Measurements from ENCODE around the gene MAP4K5.

Gene MAP4K5

GRCh38 chr14:50434528-50434927, 97.8 kb downstream of the MAP4K5 start:
- no peaks in the 10 kb centered on the region for H3K4me1 ChIP-seq (ENCODE audit: insufficient read depth, low read length)
- H3K36me3 ChIP-seq (ENCODE audit: insufficient read depth, low read length), result peaks cover 69% of the 10 kb centered on the region
- no peak overlapping the region for H3K4me3 ChIP-seq (ENCODE audit: low read length)
- H3K9me3 ChIP-seq (ENCODE audit: low read length), result peaks cover 13% of the 10 kb centered on the region
- H3K27me3 ChIP-seq (ENCODE audit: insufficient read depth, low read length), result no peaks in the 10 kb centered on the region
- H2AFZ ChIP-seq (ENCODE audit: low read depth, low read length), result no peak overlapping the region

DNA sequence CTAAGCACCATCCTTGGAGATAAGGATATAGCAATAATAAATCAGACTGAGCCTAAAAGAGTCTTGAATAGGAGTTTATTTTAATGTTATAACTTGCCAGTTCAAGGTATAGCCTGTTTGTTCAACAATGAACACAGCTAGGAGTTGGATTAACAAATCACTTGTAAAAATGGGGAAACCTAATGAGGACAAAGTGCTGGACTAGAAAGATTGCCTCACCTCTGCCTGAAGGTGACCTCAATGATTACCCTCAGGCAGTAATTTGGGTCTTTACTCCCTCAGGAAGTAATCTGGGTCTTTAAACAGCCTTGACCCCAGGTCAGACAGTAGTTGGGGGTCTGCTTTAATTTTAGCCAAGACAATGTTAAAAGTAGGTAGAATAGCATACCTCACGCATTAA, 100.2 kb downstream of the MAP4K5 start:
- Histone ChIP-seq H3K4me3 (ENCODE audit: low read length) (no peak overlapping the region), H3K4me1 (ENCODE audit: insufficient read depth, low read length) (no peaks in the 10 kb centered on the region), H3K27me3 (ENCODE audit: insufficient read depth, low read length) (no peaks in the 10 kb centered on the region), H3K9me3 (ENCODE audit: low read length) (peaks cover 6% of the 10 kb centered on the region), H3K36me3 (ENCODE audit: insufficient read depth, low read length) (peaks cover 65% of the 10 kb centered on the region), H2AFZ (ENCODE audit: low read depth, low read length) (no peak overlapping the region)

DNA sequence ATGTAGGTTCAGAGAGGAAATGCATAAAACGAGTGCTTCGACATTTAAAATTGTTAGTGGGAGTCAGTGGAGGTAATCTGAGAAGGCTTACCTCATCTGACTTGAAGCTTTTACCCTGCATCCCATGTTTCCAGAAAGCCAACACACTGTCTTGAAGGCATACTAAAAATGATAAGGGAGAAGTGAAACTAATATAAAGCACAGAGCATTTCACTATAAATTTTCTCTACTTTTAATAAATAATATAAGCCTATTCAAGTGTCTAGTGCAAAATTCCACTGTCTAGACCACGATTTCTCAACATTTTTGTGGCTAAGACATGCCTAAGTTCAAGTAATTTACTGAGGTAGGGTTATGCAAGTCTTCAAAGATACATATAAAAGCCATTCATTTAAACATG, 106.6 kb downstream of the MAP4K5 start:
- Histone ChIP-seq H3K27me3 (ENCODE audit: insufficient read depth, low read length) (no peaks in the 10 kb centered on the region), H3K4me1 (ENCODE audit: insufficient read depth, low read length) (no peaks in the 10 kb centered on the region), H3K36me3 (ENCODE audit: insufficient read depth, low read length) (peaks cover 68% of the 10 kb centered on the region), H3K4me3 (ENCODE audit: low read length) (no peak overlapping the region), H3K9me3 (ENCODE audit: low read length) (no peaks in the 10 kb centered on the region), H2AFZ (ENCODE audit: low read depth, low read length) (no peak overlapping the region)

DNA sequence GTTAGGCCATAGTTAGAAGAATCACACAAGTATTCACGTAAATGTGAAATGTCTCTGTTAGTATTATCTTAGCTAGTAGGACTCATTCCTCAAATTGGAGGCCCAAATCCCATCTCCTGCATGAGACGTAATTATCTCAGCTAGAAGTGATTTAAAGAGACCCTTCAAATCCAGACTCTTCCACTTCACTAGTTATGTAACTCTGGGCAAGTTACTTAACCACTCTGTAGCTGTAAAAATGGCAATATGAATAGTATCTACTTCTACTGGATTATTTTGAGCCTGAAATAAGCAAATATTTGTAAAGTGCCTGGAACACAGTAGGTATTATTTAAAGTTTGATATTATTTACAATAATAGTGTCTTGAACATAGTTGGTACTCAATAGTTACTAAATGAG, 107.3 kb downstream of the MAP4K5 start:
- no peak overlapping the region for H2AFZ ChIP-seq (ENCODE audit: low read depth, low read length)
- no peaks in the 10 kb centered on the region for H3K9me3 ChIP-seq (ENCODE audit: low read length)
- no peak overlapping the region for H3K4me3 ChIP-seq (ENCODE audit: low read length)
- no peaks in the 10 kb centered on the region for H3K27me3 ChIP-seq (ENCODE audit: insufficient read depth, low read length)
- H3K4me1 ChIP-seq (ENCODE audit: insufficient read depth, low read length), result no peaks in the 10 kb centered on the region
- peaks cover 72% of the 10 kb centered on the region for H3K36me3 ChIP-seq (ENCODE audit: insufficient read depth, low read length)

- Histone ChIP-seq H2AFZ (ENCODE audit: low read depth, low read length) (no peak overlapping the region), H3K4me1 (ENCODE audit: insufficient read depth, low read length) (no peaks in the 10 kb centered on the region), H3K4me3 (ENCODE audit: low read length) (no peak overlapping the region), H3K27me3 (ENCODE audit: insufficient read depth, low read length) (no peaks in the 10 kb centered on the region), H3K36me3 (ENCODE audit: insufficient read depth, low read length) (peaks cover 78% of the 10 kb centered on the region), H3K9me3 (ENCODE audit: low read length) (no peaks in the 10 kb centered on the region)
Measured at GRCh38 chr14:50423529-50423928, 108.8 kb downstream of the MAP4K5 start.

GRCh38 chr14:50421499-50421898, 110.9 kb downstream of the MAP4K5 start:
- H3K4me3 ChIP-seq (ENCODE audit: low read length), result no peak overlapping the region
- no peak overlapping the region for H2AFZ ChIP-seq (ENCODE audit: low read depth, low read length)
- H3K9me3 ChIP-seq (ENCODE audit: low read length), result peaks cover 7% of the 10 kb centered on the region
- no peaks in the 10 kb centered on the region for H3K4me1 ChIP-seq (ENCODE audit: insufficient read depth, low read length)
- no peaks in the 10 kb centered on the region for H3K27me3 ChIP-seq (ENCODE audit: insufficient read depth, low read length)
- peaks cover 85% of the 10 kb centered on the region for H3K36me3 ChIP-seq (ENCODE audit: insufficient read depth, low read length)

DNA sequence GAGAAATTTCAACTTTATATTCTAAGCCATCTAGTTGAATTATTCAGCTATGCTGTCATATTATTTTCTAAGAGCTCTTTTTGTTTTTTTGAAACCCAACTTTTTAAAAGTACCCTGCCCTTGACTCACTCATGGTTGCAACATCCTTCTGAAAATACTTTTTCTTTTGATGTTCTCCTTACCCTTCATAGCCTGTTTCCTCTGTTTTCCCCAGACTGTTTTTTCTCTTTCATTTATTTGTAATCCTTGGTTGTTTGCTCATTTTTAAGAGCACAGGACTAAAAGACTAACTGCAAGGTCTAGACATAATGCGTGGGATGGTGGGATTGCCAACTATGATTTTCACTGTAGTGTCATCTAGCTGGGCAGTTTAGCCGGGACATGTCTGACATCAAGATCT, 114.5 kb downstream of the MAP4K5 start:
- Histone ChIP-seq H3K4me1 (ENCODE audit: insufficient read depth, low read length) (no peaks in the 10 kb centered on the region), H3K9me3 (ENCODE audit: low read length) (peaks cover 15% of the 10 kb centered on the region), H3K36me3 (ENCODE audit: insufficient read depth, low read length) (peaks cover 66% of the 10 kb centered on the region), H2AFZ (ENCODE audit: low read depth, low read length) (no peak overlapping the region), H3K4me3 (ENCODE audit: low read length) (no peak overlapping the region), H3K27me3 (ENCODE audit: insufficient read depth, low read length) (no peaks in the 10 kb centered on the region)

- no peak overlapping the region for H2AFZ ChIP-seq (ENCODE audit: low read depth, low read length)
- peaks cover 6% of the 10 kb centered on the region for H3K36me3 ChIP-seq (ENCODE audit: insufficient read depth, low read length)
- H3K4me3 ChIP-seq (ENCODE audit: low read length), result no peak overlapping the region
- H3K9me3 ChIP-seq (ENCODE audit: low read length), result peaks cover 9% of the 10 kb centered on the region
- no peaks in the 10 kb centered on the region for H3K4me1 ChIP-seq (ENCODE audit: insufficient read depth, low read length)
- no peaks in the 10 kb centered on the region for H3K27me3 ChIP-seq (ENCODE audit: insufficient read depth, low read length)
Measured at GRCh38 chr14:50410921-50411320, 121.4 kb downstream of the MAP4K5 start.

- Histone ChIP-seq H3K27me3 (ENCODE audit: insufficient read depth, low read length) (no peaks in the 10 kb centered on the region), H3K36me3 (ENCODE audit: insufficient read depth, low read length) (peaks cover 2% of the 10 kb centered on the region), H3K4me3 (ENCODE audit: low read length) (no peak overlapping the region), H3K9me3 (ENCODE audit: low read length) (peaks cover 6% of the 10 kb centered on the region), H3K4me1 (ENCODE audit: insufficient read depth, low read length) (no peaks in the 10 kb centered on the region), H2AFZ (ENCODE audit: low read depth, low read length) (no peak overlapping the region)
Measured at GRCh38 chr14:50410071-50410470, 122.3 kb downstream of the MAP4K5 start.

DNA sequence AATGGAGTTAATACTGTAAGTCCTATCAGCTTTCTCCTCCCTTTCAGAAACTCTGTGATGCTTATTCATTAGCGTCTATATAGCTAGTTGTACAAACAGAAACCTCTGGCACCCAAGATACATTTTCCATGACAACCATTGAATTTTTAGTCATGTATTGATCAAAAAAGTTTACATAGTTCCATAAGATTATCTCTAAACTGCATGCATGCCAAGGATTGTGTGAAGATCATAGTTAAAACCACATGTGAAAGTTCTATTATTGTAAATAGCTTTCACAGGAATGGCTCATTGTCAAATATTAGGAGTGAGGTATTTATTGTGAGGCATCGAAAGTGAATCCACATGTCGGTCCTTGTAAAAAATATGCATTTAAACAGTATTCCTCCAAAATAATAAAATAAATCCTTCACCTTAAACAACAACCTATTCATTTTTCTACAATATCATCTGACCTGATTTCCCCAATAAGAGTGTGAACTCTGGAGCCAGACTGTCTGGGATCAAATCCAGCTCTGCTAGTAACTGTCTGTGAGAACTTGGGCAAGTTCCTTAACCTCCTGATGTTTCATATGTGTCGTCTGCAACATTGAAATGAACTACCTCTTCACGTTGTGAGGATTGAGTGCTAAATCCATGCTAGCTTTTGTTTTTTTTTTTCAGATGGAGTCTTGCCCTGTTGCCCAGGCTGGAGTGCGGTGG, 125.1 kb downstream of the MAP4K5 start:
- H2AFZ ChIP-seq (ENCODE audit: low read depth, low read length), result no peak overlapping the region
- H3K9me3 ChIP-seq (ENCODE audit: low read length), result peaks cover 5% of the 10 kb centered on the region
- H3K4me3 ChIP-seq (ENCODE audit: low read length), result no peak overlapping the region

DNA sequence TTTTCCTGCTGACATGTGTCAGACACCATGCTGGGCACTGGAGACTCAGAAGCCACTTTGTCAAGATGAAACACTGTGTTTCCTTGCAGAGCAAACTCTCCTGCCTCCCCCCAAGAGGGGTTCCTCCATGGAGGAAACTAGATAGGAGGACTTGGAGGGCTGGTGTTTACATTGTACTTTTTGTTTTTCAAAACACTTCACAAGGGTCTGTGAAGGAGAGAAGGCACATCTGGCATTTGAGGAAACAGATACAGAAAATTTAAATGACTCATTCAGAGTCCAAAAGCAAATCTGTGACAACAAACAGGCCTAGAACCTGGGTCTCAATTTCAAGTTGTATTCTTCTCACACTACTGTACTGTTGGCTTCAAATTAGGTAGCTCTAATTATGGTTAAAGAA, 128.9 kb downstream of the MAP4K5 start:
- no peaks in the 10 kb centered on the region for H3K4me1 ChIP-seq (ENCODE audit: insufficient read depth, low read length)
- H3K36me3 ChIP-seq (ENCODE audit: insufficient read depth, low read length), result no peaks in the 10 kb centered on the region

More for the DNA sequence above, 125.1 kb downstream of the MAP4K5 start:
- no peaks in the 10 kb centered on the region for H3K36me3 ChIP-seq (ENCODE audit: insufficient read depth, low read length)
- H3K27me3 ChIP-seq (ENCODE audit: insufficient read depth, low read length), result no peaks in the 10 kb centered on the region
- no peaks in the 10 kb centered on the region for H3K4me1 ChIP-seq (ENCODE audit: insufficient read depth, low read length)

DNA sequence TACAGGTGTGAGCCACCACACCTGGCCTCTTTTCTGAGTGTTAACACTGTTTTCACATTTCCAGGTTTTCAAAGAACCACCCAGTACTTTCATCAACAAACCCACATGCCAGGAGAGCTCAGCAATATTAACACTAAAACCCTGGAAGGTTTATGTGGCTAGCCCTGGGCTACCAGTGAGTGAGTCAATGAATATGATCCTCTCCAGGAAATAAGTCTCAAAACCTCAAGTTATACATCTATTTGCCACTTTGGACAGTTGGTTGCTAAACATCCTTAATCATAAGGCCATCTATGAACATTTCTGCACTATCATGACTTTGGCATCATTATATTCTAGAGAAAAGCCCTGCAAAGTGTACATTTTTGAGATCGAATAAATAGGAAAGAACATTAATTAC, 129.4 kb downstream of the MAP4K5 start:
- Histone ChIP-seq H3K4me3 (ENCODE audit: low read length) (no peak overlapping the region), H3K9me3 (ENCODE audit: low read length) (peaks cover 2% of the 10 kb centered on the region), H3K4me1 (ENCODE audit: insufficient read depth, low read length) (no peaks in the 10 kb centered on the region), H3K36me3 (ENCODE audit: insufficient read depth, low read length) (no peaks in the 10 kb centered on the region), H3K27me3 (ENCODE audit: insufficient read depth, low read length) (no peaks in the 10 kb centered on the region), H2AFZ (ENCODE audit: low read depth, low read length) (no peak overlapping the region)

More for the DNA sequence above, 128.9 kb downstream of the MAP4K5 start:
- H3K4me3 ChIP-seq (ENCODE audit: low read length), result no peak overlapping the region
- no peaks in the 10 kb centered on the region for H3K27me3 ChIP-seq (ENCODE audit: insufficient read depth, low read length)
- H2AFZ ChIP-seq (ENCODE audit: low read depth, low read length), result no peak overlapping the region
- peaks cover 2% of the 10 kb centered on the region for H3K9me3 ChIP-seq (ENCODE audit: low read length)

GRCh38 chr14:50400461-50400860, 131.9 kb downstream of the MAP4K5 start:
- no peaks in the 10 kb centered on the region for H3K9me3 ChIP-seq (ENCODE audit: low read length)
- no peaks in the 10 kb centered on the region for H3K36me3 ChIP-seq (ENCODE audit: insufficient read depth, low read length)
- no peak overlapping the region for H2AFZ ChIP-seq (ENCODE audit: low read depth, low read length)

More at GRCh38 chr14:50400461-50400860, 131.9 kb downstream of the MAP4K5 start:
- no peaks in the 10 kb centered on the region for H3K27me3 ChIP-seq (ENCODE audit: insufficient read depth, low read length)
- peaks cover 10% of the 10 kb centered on the region for H3K4me1 ChIP-seq (ENCODE audit: insufficient read depth, low read length)
- H3K4me3 ChIP-seq (ENCODE audit: low read length), result no peak overlapping the region

Measured in neuron (in vitro differentiated cells).